Measurements from ENCODE around the gene AFF3.

The AFF3 gene

DNA sequence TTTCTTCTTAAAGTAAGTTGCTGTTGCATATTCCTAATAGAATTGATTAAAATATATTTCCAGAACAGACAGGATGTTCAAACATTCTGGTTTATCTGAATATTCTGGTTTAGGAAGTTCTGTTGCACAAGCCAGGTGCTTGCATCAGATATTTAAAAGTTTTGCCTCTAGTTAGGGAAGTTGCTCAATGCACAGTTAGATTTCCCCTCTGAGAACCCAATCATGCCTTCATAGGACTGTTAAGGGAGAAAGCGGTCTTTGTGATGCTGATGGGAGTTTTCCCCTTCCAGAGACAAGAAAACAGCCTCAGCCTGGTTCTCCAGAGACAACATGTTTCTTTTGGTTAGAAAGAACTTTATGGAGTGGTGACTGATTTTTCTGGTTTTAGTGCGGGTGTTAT, 587.0 kb downstream of the AFF3 start:
- TF ChIP-seq, protein P1, sequence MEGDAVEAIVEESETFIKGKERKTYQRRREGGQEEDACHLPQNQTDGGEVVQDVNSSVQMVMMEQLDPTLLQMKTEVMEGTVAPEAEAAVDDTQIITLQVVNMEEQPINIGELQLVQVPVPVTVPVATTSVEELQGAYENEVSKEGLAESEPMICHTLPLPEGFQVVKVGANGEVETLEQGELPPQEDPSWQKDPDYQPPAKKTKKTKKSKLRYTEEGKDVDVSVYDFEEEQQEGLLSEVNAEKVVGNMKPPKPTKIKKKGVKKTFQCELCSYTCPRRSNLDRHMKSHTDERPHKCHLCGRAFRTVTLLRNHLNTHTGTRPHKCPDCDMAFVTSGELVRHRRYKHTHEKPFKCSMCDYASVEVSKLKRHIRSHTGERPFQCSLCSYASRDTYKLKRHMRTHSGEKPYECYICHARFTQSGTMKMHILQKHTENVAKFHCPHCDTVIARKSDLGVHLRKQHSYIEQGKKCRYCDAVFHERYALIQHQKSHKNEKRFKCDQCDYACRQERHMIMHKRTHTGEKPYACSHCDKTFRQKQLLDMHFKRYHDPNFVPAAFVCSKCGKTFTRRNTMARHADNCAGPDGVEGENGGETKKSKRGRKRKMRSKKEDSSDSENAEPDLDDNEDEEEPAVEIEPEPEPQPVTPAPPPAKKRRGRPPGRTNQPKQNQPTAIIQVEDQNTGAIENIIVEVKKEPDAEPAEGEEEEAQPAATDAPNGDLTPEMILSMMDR (IDR thresholded peaks at IDR 0.05), result no peak

DNA sequence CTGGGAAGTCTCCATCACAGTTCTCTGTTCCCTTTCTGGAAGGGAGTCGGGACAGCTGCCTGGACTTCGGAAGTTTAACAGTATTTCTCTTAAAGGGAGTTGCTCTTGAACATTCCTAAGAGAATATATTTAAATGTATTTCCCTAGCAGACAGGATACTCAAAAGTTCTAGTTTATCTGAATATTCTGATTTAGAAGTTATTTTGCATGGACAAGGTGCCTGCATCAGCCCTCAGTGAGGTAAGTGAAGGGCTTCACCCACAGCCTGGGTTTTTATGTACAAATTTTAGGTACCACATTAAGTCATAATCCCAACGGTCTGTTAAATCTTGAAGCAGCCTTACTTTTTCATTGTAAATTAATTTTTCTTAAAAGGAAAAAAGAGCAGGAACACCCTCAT, 587.5 kb downstream of the AFF3 start:
- TF ChIP-seq, protein P1 (IDR thresholded peaks at IDR 0.05), result no peak

GRCh38 chr2:99554238-99554637, 588.2 kb downstream of the AFF3 start:
- TF ChIP-seq, protein P1 (IDR thresholded peaks at IDR 0.05), result no peak

- TF ChIP-seq, protein P1 (IDR thresholded peaks at IDR 0.05), result no peak
Measured at GRCh38 chr2:99552529-99552928, 589.9 kb downstream of the AFF3 start.

- TF ChIP-seq, protein P1 (IDR thresholded peaks at IDR 0.05), result no peak
Measured at GRCh38 chr2:99550368-99550767, 592.0 kb downstream of the AFF3 start.

- TF ChIP-seq, protein P1 (IDR thresholded peaks at IDR 0.05), result no peak
Measured at GRCh38 chr2:99545604-99546003, 596.8 kb downstream of the AFF3 start.

GRCh38 chr2:99545066-99545465, 597.3 kb downstream of the AFF3 start:
- TF ChIP-seq, protein P1 (IDR thresholded peaks at IDR 0.05), result no peak

DNA sequence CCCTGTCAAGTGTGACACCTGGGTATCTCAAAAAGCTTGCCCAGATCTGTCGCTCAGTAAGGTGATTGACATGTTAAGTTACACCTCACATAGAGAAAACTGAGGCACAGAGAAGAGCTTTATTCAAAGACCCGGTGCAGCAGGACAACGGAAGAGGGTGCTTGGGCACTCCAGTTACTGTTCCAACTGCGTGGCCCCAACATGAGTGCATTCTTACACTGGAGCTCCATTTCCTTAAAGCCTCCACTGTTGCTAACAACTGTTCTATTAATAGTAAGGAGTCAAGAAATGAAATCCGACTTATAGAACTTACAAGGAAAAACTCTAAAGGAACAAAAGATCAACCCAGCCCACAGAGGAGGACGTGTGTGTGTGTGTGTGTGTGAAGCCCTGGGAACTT, 597.8 kb downstream of the AFF3 start:
- TF ChIP-seq, protein P1 (IDR thresholded peaks at IDR 0.05), result no peak

Data from LNCAP (cell line).